Hematopoietic multipotent progenitor cell treated with erythropoietin and hydrocortisone succinate and interleukin-3 and kit ligand, for 8 days (in vitro differentiated cells): ENCODE results near the gene ANGPT4.

Source experiments
- DNase-seq: peaks from one replicate; pipeline ENCODE4 v3.0.0-alpha.2; 2015

The ANGPT4 gene

DNA sequence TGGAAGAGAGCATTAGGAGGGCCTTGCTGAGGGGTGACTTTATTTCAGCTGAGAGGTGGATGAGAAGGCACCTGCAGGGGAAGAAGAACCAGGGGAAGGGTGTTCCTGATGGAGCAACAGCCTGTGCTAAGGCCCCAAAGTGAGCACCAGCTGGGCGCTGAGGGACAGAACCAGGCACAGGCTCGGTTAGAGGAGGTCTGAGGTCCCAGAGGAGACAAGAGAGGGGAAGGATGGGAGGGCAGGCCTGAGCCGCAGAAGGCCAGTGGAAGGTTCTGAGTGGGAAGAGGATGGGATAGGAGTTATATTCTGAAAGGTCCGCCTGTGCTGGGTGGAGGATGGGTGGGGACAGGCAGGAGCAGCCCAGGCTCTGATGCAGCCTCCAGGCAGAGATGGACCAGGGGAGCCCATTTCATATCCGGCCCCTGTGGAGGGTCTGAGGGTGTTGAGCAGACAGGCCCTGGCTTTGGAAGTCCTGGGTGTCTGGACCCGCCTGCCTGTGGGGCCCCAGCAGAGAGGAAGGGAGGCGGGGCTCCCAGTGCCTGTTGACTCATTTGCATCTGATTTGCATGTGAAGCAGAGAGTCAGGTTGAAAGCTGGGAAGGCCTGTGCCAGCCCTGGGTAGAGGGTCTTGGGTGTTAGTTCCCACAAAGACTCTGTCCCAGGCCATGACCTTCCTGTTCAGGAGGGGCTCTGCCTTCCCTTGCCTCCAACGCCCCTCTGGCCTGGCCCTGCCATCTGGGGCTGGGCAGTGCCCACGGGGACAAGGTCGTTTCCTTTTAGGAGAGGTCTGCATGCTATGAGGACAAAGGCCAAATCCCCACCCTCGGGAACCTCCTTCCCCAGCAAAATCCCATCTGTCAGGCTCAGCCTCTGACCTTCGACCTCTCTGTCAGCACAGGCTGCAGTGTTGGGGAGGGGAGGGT lies 93.2 kb downstream of the ANGPT4 start:
- DNase-seq: no peak

DNA sequence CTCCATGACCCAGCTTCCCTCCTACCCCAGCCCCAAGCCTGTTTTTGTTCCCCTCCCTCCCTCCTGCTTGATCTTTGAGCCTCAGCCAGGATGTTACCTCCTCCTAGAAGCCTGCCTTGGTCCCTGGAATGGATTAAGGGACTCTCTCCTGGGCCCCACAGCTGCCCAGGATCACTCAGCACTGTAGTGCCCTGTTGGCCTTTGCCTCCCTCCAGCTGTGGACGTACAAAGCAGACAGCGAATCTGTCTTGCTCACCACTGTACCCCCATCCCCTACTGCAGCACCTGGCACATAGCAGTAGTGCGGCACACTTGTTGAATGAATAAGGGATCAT lies 94.4 kb downstream of the ANGPT4 start:
- no peak for DNase-seq

DNA sequence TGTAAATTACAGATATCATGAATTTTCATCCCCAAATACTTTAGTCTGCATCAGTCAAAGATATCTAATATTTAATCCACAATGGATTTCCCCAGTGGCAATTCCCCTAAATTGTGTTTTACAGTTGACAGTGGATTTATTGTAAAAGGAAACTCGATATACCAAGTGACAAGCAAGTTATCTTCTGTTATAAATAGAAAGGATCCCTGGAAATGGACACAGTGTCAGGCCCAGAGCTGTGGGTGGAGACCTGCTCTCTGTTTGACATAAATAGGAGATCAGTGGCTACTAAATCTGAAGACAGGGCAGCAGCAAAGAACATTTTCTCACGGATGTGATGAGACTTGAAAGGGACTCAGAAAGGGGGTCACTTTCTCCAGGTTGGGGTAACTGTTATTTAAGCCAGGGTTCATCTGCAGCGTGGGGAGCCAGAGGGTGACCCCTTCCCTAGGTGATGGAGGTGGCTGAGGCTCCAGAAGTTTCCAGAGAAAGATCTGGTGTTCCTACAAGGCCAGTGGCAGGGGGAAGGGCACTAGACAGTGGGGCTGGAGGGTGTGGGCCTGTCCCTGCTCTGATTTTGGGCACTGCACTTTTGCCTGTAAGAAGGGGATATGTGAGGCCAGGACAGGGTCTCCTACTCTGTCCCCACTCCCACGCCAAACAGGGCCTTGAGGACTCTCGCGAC lies 94.9 kb downstream of the ANGPT4 start:
- no peak for DNase-seq

DNA sequence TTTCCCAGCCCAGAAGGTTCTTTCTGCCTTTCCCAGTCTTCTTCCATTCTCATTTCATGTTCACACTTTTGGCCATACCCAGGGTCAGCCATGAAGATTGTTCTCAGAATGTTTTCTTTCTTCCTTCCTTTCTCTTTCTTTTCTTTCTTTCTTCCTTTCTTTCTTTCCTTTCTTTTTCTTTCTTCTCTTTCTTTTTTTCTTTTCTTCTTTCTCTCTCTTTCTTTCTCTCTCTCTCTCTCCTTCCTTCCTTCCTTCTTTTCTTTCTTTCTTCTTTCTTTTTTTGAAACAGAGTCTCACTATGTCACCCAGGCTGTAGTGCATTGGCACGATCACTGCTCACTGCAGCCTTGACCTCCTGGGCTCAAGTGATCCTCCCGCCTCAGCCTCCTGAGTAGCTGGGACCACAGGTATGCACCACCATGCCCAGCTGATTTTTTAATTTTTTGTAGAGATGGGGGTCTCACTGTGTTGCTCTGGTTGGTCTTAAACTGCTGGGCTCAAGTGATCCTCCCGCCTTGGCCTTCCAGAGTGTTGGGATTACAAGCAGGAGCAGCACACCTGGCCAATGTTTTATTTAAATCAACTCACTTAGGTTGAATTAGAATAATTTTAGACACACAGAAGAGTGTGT lies 95.7 kb downstream of the ANGPT4 start:
- DNase-seq: no peak
